ENCODE results near the gene BRSK1. TPM values are rescaled to one million over a fixed set of nuclear protein-coding genes. Genes with fewer than 3 reads are reported as not detected.
A peak's percentile ranks its signal among the peaks of the same experiment; 100 is the strongest.

The BRSK1 gene
- total and polyA plus RNA-seq, 2 of the 13 experiments (the other 11 are each of a cell fraction or from before 2014, with no cell fraction given) = 0.18 to 1.2 TPM

- TF ChIP-seq, protein P1, sequence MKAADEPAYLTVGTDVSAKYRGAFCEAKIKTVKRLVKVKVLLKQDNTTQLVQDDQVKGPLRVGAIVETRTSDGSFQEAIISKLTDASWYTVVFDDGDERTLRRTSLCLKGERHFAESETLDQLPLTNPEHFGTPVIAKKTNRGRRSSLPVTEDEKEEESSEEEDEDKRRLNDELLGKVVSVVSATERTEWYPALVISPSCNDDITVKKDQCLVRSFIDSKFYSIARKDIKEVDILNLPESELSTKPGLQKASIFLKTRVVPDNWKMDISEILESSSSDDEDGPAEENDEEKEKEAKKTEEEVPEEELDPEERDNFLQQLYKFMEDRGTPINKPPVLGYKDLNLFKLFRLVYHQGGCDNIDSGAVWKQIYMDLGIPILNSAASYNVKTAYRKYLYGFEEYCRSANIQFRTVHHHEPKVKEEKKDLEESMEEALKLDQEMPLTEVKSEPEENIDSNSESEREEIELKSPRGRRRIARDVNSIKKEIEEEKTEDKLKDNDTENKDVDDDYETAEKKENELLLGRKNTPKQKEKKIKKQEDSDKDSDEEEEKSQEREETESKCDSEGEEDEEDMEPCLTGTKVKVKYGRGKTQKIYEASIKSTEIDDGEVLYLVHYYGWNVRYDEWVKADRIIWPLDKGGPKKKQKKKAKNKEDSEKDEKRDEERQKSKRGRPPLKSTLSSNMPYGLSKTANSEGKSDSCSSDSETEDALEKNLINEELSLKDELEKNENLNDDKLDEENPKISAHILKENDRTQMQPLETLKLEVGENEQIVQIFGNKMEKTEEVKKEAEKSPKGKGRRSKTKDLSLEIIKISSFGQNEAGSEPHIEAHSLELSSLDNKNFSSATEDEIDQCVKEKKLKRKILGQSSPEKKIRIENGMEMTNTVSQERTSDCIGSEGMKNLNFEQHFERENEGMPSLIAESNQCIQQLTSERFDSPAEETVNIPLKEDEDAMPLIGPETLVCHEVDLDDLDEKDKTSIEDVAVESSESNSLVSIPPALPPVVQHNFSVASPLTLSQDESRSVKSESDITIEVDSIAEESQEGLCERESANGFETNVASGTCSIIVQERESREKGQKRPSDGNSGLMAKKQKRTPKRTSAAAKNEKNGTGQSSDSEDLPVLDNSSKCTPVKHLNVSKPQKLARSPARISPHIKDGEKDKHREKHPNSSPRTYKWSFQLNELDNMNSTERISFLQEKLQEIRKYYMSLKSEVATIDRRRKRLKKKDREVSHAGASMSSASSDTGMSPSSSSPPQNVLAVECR (CRISPR knock-in tag; IDR thresholded peaks at IDR 0.05; ENCODE audit: borderline replicate concordance) = peak; percentile 45; the same call in 1 of the 2 replicates
- TF ChIP-seq DNMT1 (CRISPR knock-in tag; IDR thresholded peaks at IDR 0.05) (0 out of 2 replicates have a peak, but pooled peaks have one; percentile 20), TFAP4 (IDR thresholded peaks at IDR 0.05; ENCODE audit: borderline replicate concordance, low read depth) (0 out of 2 replicates have a peak, but pooled peaks have one; percentile 21), CERS6 (CRISPR knock-in tag; IDR thresholded peaks at IDR 0.05) (0 out of 2 replicates have a peak, but pooled peaks have one; percentile 26), KLF6 (CRISPR knock-in tag; IDR thresholded peaks at IDR 0.05) (0 out of 2 replicates have a peak, but pooled peaks have one; percentile 33), GABPB1 (CRISPR knock-in tag; IDR thresholded peaks at IDR 0.05) (peak; percentile 53; the same call in 1 of the 2 replicates), KDM2A (CRISPR knock-in tag; IDR thresholded peaks at IDR 0.05; ENCODE audit: borderline replicate concordance, low read depth) (peak; percentile 53; the same call in 1 of the 2 replicates), CENPX (CRISPR knock-in tag; IDR thresholded peaks at IDR 0.05) (no peak), TSC22D2 (CRISPR knock-in tag; IDR thresholded peaks at IDR 0.05; ENCODE audit: borderline replicate concordance) (no peak), AHDC1 (CRISPR knock-in tag; IDR thresholded peaks at IDR 0.05; ENCODE audit: borderline replicate concordance) (no peak), ZNF556 (CRISPR knock-in tag; IDR thresholded peaks at IDR 0.05; ENCODE audit: borderline replicate concordance) (no peak)
Measured at GRCh38 chr19:55353803-55354697, 70.3 kb downstream of the BRSK1 start (continued).
